Endothelial cell of umbilical vein (primary cell): ENCODE measurements around the gene MANBA.

Source experiments
- EZH2 ChIP-seq: IDR thresholded peaks from 2 replicates; pipeline ENCODE4 v1.6.1; 2012; ENCODE audit warnings: borderline replicate concordance, low read depth, mild to moderate bottlenecking, moderate library complexity, low read length, inconsistent platforms; ENCODE audit not compliant: severe bottlenecking
- FOS ChIP-seq: IDR thresholded peaks from 2 replicates; pipeline ENCODE4 v1.6.1; 2011; ENCODE audit warnings: mild to moderate bottlenecking, low read length, moderate library complexity, borderline replicate concordance; ENCODE audit not compliant: insufficient read depth
- JUN ChIP-seq: IDR thresholded peaks from 2 replicates; pipeline ENCODE4 v1.6.1; 2011; ENCODE audit warnings: borderline replicate concordance, low read depth; ENCODE audit not compliant: insufficient read length, insufficient read depth
- MYC ChIP-seq: IDR thresholded peaks from one replicate; pipeline ENCODE4 v1.6.1; 2011; ENCODE audit warnings: mild to moderate bottlenecking, low read depth, low read length
- POLR2A ChIP-seq: IDR thresholded peaks from 2 replicates; pipeline ENCODE4 v1.6.1; 2012; ENCODE audit warnings: low read depth, mild to moderate bottlenecking, control low read depth, low read length
- POLR2AphosphoS5 ChIP-seq: IDR thresholded peaks from 2 replicates; pipeline ENCODE4 v1.6.1; 2012; ENCODE audit warnings: low read depth, mild to moderate bottlenecking, control low read depth, low read length, moderate library complexity; ENCODE audit not compliant: insufficient read depth
- TF ChIP-seq, protein P1 (sequence below), 2 donors: IDR thresholded peaks; 1 replicate in 1 of 2; 2 replicates in 1 of 2; pipeline ENCODE4 v1.5.1; 2011; ENCODE audit warnings: low read length in 2 of 2, mild to moderate bottlenecking in 2 of 2, moderate library complexity in 2 of 2, control low read depth in 1 of 2, inconsistent platforms in 1 of 2, low read depth in 1 of 2; ENCODE audit not compliant: insufficient read depth in 1 of 2; ENCODE audit errors: extremely low read depth in 1 of 2
- TF ChIP-seq, protein P2 (sequence below): IDR thresholded peaks from 2 replicates; pipeline ENCODE4 v1.6.1; 2011; ENCODE audit not compliant: insufficient read depth, insufficient read length

DNA sequence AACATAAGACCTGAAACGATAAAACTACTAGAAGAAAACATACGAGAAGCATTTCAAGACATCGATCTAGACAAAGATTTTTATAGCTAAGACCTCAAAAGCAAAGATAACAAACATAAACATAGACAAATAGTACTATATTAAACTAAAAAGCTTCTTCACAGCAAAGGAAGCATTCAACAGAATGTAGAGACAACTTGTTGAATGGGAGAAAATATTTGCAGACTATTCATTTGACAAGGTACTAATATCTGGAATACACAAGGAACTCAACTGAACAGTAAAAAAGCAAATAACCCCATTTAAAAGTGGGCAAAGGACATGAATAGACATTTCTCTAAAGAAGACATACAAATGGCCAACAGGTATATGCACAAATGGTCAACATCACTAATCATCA, 49.8 kb downstream of the MANBA start:
- no peak for TF ChIP-seq POLR2AphosphoS5
- TF ChIP-seq, protein P1, sequence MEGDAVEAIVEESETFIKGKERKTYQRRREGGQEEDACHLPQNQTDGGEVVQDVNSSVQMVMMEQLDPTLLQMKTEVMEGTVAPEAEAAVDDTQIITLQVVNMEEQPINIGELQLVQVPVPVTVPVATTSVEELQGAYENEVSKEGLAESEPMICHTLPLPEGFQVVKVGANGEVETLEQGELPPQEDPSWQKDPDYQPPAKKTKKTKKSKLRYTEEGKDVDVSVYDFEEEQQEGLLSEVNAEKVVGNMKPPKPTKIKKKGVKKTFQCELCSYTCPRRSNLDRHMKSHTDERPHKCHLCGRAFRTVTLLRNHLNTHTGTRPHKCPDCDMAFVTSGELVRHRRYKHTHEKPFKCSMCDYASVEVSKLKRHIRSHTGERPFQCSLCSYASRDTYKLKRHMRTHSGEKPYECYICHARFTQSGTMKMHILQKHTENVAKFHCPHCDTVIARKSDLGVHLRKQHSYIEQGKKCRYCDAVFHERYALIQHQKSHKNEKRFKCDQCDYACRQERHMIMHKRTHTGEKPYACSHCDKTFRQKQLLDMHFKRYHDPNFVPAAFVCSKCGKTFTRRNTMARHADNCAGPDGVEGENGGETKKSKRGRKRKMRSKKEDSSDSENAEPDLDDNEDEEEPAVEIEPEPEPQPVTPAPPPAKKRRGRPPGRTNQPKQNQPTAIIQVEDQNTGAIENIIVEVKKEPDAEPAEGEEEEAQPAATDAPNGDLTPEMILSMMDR (IDR thresholded peaks at IDR 0.05; ENCODE audit: extremely low read depth in 1 of 2, insufficient read depth in 1 of 2, low read depth in 1 of 2, low read length in 2 of 2), result no peak
- no peak for TF ChIP-seq POLR2A
- TF ChIP-seq MYC, result no peak
- no peak for TF ChIP-seq EZH2
- TF ChIP-seq JUN, result no peak
- no peak for TF ChIP-seq FOS
- TF ChIP-seq, protein P2, sequence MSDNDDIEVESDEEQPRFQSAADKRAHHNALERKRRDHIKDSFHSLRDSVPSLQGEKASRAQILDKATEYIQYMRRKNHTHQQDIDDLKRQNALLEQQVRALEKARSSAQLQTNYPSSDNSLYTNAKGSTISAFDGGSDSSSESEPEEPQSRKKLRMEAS, result no peak
